ENCODE results near the gene GPSM1.
A peak's percentile ranks its signal among the peaks of the same experiment; 100 is the strongest.

Gene GPSM1

DNA sequence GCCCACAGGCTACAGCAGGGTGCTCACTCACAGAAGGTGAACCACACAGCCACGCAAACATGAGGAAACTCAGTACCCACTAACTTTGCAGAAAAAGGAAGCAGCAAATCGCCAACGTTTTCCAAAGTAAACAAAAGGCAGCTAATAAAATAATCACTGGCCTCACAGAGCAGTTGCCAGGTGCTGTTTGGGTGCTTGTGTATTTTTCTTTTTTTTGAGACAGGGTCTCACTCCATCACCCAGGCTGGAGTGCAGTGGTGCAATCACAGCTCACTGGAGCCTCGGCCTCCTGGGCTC lies 68.8 kb downstream of the GPSM1 start:
- H3K27me3 ChIP-seq (ENCODE audit: low read depth, low read length) = no peaks in the 10 kb centered on the region
- no peak overlapping the region for H3K9ac ChIP-seq (ENCODE audit: low read length)
- H4K20me1 ChIP-seq (ENCODE audit: insufficient read depth, low read length) = peaks cover 13% of the 10 kb centered on the region
- no peak overlapping the region for H3K27ac ChIP-seq (ENCODE audit: low read length)
- H3K79me2 ChIP-seq (ENCODE audit: low read length) = peaks cover 55% of the 10 kb centered on the region
- no peak overlapping the region for H3K4me2 ChIP-seq (ENCODE audit: low read length)
- H3K4me1 ChIP-seq (ENCODE audit: low read length) = peaks cover 16% of the 10 kb centered on the region
- no peak overlapping the region for H3K4me3 ChIP-seq (ENCODE audit: low read length)
- TF ChIP-seq EZH2phosphoT487 (IDR thresholded peaks at IDR 0.05; ENCODE audit: low read depth) = no peak
- TF ChIP-seq, protein P1, sequence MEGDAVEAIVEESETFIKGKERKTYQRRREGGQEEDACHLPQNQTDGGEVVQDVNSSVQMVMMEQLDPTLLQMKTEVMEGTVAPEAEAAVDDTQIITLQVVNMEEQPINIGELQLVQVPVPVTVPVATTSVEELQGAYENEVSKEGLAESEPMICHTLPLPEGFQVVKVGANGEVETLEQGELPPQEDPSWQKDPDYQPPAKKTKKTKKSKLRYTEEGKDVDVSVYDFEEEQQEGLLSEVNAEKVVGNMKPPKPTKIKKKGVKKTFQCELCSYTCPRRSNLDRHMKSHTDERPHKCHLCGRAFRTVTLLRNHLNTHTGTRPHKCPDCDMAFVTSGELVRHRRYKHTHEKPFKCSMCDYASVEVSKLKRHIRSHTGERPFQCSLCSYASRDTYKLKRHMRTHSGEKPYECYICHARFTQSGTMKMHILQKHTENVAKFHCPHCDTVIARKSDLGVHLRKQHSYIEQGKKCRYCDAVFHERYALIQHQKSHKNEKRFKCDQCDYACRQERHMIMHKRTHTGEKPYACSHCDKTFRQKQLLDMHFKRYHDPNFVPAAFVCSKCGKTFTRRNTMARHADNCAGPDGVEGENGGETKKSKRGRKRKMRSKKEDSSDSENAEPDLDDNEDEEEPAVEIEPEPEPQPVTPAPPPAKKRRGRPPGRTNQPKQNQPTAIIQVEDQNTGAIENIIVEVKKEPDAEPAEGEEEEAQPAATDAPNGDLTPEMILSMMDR (IDR thresholded peaks at IDR 0.05; ENCODE audit: low read depth, low read length) = no peak
- peaks cover 61% of the 10 kb centered on the region for H3K36me3 ChIP-seq (replicated peaks; ENCODE audit: low read depth, low read length)
- no peak overlapping the region for H2AFZ ChIP-seq (ENCODE audit: low read depth, low read length)
- H3K9me3 ChIP-seq (ENCODE audit: insufficient read depth, low read length) = no peaks in the 10 kb centered on the region

DNA sequence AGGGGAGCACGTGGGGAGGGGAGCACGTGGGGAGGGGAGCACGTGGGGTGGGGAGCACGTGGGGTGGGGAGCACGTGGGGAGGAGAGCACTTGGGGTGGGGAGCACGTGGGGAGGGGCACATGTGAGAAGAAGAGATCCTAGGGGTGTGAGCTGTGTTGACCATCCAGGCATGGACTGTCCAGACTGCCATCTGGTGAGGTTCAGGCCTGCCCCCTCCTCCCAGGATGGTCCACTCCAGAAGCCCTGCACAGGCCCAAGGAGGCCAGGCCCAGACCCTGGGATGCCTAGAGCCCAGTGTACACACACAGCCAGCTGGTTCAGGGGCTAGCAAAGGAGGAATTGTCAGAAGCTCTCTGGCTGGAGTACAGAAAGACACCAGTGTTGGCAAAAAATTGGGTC lies 70.3 kb downstream of the GPSM1 start:
- H3K4me1 ChIP-seq (ENCODE audit: low read length) = peaks cover 16% of the 10 kb centered on the region
- peaks cover 13% of the 10 kb centered on the region for H4K20me1 ChIP-seq (ENCODE audit: insufficient read depth, low read length)
- no peak overlapping the region for H3K4me3 ChIP-seq (ENCODE audit: low read length)
- peaks cover 59% of the 10 kb centered on the region for H3K36me3 ChIP-seq (replicated peaks; ENCODE audit: low read depth, low read length)
- H3K4me2 ChIP-seq (ENCODE audit: low read length) = no peak overlapping the region
- H3K27ac ChIP-seq (ENCODE audit: low read length) = no peak overlapping the region
- H3K79me2 ChIP-seq (ENCODE audit: low read length) = peaks cover 49% of the 10 kb centered on the region
- TF ChIP-seq EZH2phosphoT487 (IDR thresholded peaks at IDR 0.05; ENCODE audit: low read depth) = no peak
- TF ChIP-seq, protein P1 (IDR thresholded peaks at IDR 0.05; ENCODE audit: low read depth, low read length) = no peak
- no peaks in the 10 kb centered on the region for H3K9me3 ChIP-seq (ENCODE audit: insufficient read depth, low read length)
- no peaks in the 10 kb centered on the region for H3K27me3 ChIP-seq (ENCODE audit: low read depth, low read length)
- no peak overlapping the region for H2AFZ ChIP-seq (ENCODE audit: low read depth, low read length)
- H3K9ac ChIP-seq (ENCODE audit: low read length) = no peak overlapping the region

DNA sequence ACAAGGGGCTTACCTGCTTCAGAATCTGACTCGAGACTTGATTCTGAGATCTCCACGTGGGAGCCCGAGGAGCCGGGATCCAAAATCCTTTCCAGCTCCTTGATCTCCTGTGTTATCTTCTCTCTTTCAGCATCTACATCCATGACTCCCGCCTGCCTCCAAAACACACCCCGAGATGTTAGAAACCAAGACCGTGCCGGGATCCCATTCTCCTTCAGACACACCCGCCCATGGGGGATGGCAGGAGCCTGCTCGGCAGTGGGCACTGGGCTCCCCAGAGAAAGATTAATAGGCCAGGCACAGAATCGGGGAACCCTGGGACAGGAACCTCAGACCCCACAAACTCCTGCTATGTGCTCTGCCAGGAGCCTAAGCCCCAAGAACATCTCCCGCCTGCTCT lies 70.9 kb downstream of the GPSM1 start:
- Histone ChIP-seq H2AFZ (ENCODE audit: low read depth, low read length) (no peak overlapping the region), H3K79me2 (ENCODE audit: low read length) (peaks cover 50% of the 10 kb centered on the region), H3K4me3 (ENCODE audit: low read length) (peak overlapping the region; percentile 92), H3K9me3 (ENCODE audit: insufficient read depth, low read length) (no peaks in the 10 kb centered on the region), H3K9ac (ENCODE audit: low read length) (peak overlapping the region; percentile 86; the same call in 1 of the 2 replicates), H3K27ac (ENCODE audit: low read length) (peak overlapping the region; percentile 61; the same call in 1 of the 2 replicates), H3K36me3 (replicated peaks; ENCODE audit: low read depth, low read length) (peaks cover 57% of the 10 kb centered on the region), H3K4me1 (ENCODE audit: low read length) (peaks cover 19% of the 10 kb centered on the region), H4K20me1 (ENCODE audit: insufficient read depth, low read length) (peaks cover 13% of the 10 kb centered on the region), H3K27me3 (ENCODE audit: low read depth, low read length) (no peaks in the 10 kb centered on the region), H3K4me2 (ENCODE audit: low read length) (peak overlapping the region; percentile 94)
- TF ChIP-seq EZH2phosphoT487 (IDR thresholded peaks at IDR 0.05; ENCODE audit: low read depth) = no peak
- TF ChIP-seq, protein P1 (IDR thresholded peaks at IDR 0.05; ENCODE audit: low read depth, low read length) = no peak

DNA sequence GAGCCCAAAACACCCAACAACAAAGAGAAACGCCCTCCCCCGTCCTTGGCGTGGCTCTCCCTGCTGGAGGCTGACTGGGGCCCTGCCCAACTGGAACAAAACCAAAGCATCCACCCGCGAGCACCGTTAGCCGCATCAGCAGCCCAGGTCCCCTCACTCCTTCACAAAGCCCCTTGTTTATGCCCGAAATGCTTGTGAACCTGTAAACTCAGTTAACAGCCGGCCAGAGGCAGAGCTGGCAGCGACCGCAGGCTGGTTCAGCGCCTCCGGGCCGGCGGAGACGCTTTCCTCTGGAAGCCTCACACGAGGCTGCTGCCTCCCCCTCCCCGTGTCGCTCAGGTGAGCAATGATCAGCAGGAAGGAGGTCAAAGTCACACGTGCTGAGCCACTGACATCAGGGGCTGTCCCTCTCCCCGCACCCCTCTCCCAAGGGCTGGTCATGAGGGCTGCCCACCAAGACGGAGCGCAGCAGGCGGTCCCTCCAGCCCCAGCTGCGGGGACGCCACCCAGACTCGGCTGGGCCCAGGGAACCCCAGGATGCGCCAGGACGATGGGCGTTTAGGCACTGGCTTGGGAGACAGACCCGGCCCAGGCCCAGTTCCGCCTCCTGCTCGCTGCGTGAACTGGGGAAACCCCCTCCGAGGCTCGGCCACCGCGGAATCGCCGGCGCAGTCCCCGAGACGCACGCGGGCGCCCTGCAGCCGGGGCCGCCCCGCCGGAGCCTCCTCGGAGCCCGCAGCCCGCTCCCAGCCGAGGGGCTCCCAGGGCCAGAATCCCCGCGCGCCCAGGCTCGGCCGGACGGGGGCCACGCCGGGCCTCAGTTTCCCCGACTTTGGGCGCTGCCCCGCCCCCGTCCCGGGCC lies 72.1 kb downstream of the GPSM1 start:
- H2AFZ ChIP-seq (ENCODE audit: low read depth, low read length) = no peak overlapping the region
- peaks cover 54% of the 10 kb centered on the region for H3K36me3 ChIP-seq (replicated peaks; ENCODE audit: low read depth, low read length)

More for the DNA sequence above, 72.1 kb downstream of the GPSM1 start:
- Histone ChIP-seq H3K27me3 (ENCODE audit: low read depth, low read length) (no peaks in the 10 kb centered on the region), H3K4me3 (ENCODE audit: low read length) (peak overlapping the region; percentile 92), H3K4me1 (ENCODE audit: low read length) (peaks cover 30% of the 10 kb centered on the region), H3K9ac (ENCODE audit: low read length) (peak overlapping the region; percentile 86), H4K20me1 (ENCODE audit: insufficient read depth, low read length) (peaks cover 13% of the 10 kb centered on the region), H3K79me2 (ENCODE audit: low read length) (peaks cover 55% of the 10 kb centered on the region), H3K4me2 (ENCODE audit: low read length) (peak overlapping the region; percentile 94), H3K27ac (ENCODE audit: low read length) (peak overlapping the region; percentile 61), H3K9me3 (ENCODE audit: insufficient read depth, low read length) (no peaks in the 10 kb centered on the region)
- no peak for TF ChIP-seq EZH2phosphoT487 (IDR thresholded peaks at IDR 0.05; ENCODE audit: low read depth)
- TF ChIP-seq, protein P1 (IDR thresholded peaks at IDR 0.05; ENCODE audit: low read depth, low read length) = no peak
